Epithelial cell of umbilical artery (primary cell): ENCODE measurements around the gene NKX2-2. TPM values are rescaled to one million over a fixed set of nuclear protein-coding genes. Genes with fewer than 3 reads are reported as not detected.

Source experiments
- total RNA-seq: library from RNA; depleted of rRNA; stranded (reverse); fragments of >200 nt; gene quantifications from 2 replicates; pipeline ENCODE4 v1.2.3, GENCODE V29; 2014

NKX2-2 gene
- total RNA-seq, result not detected in 2 replicates

GRCh38 chr20:21513881-21514540, at the start of gene NKX2-2:
Gene NKX2-2, minus strand, starts transcription at chr20:21514064. Its CDS starts 395 bp downstream, at chr20:21513669.

Other genes starting within 250 kb of the NKX2-2 start
- gene XRN2, start 210.7 kb downstream of the NKX2-2 start, total RNA-seq, result 106 and 109 TPM in 2 replicates
- gene NKX2-4, start 116.5 kb downstream of the NKX2-2 start, total RNA-seq, result not detected in 2 replicates
- not detected in 2 replicates for gene PAX1, start 191.6 kb upstream of the NKX2-2 start, total RNA-seq